Ovary (tissue), 3 donors: ENCODE measurements around the gene ATP13A2.

Experiments
- POLR2A ChIP-seq: fragments of 450-650 bp; IDR thresholded peaks from one replicate; pipeline ENCODE4 v1.6.1; 2017; ENCODE audit warnings: antibody characterized with exemption, mild to moderate bottlenecking, moderate library complexity
- TF ChIP-seq, protein P1 (sequence below), 3 donors: fragments of 450-650 bp in 2 of 3; fragments of 200-600 bp in 1 of 3; IDR thresholded peaks; one replicate each; pipeline versions ENCODE4 v1.5.1 to v1.8.0; 2016 to 2022; ENCODE audit warnings: antibody characterized with exemption in 3 of 3, mild to moderate bottlenecking in 1 of 3
- donor health status: DM: no; HTN: no; CAD: no.

GRCh38 chr1:16969057-16969611 is 42.6 kb downstream of the ATP13A2 start:
- TF ChIP-seq, protein P1, sequence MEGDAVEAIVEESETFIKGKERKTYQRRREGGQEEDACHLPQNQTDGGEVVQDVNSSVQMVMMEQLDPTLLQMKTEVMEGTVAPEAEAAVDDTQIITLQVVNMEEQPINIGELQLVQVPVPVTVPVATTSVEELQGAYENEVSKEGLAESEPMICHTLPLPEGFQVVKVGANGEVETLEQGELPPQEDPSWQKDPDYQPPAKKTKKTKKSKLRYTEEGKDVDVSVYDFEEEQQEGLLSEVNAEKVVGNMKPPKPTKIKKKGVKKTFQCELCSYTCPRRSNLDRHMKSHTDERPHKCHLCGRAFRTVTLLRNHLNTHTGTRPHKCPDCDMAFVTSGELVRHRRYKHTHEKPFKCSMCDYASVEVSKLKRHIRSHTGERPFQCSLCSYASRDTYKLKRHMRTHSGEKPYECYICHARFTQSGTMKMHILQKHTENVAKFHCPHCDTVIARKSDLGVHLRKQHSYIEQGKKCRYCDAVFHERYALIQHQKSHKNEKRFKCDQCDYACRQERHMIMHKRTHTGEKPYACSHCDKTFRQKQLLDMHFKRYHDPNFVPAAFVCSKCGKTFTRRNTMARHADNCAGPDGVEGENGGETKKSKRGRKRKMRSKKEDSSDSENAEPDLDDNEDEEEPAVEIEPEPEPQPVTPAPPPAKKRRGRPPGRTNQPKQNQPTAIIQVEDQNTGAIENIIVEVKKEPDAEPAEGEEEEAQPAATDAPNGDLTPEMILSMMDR (IDR thresholded peaks at IDR 0.05) = no peak
- no peak for TF ChIP-seq POLR2A
